Activated naive CD4-positive, alpha-beta T cell (primary cell): ENCODE results near the gene MED12L.
"Not testable (repeated sequence)": the region's sequence is repeated elsewhere in the genome, so short reads cannot be mapped to it uniquely, and the experiment has no call there.

Experiments
- DNase-seq, 4 experiments: peaks; one replicate each; lab custom pipeline; 2025; lab: John Stamatoyannopoulos, UW

MED12L gene

DNA sequence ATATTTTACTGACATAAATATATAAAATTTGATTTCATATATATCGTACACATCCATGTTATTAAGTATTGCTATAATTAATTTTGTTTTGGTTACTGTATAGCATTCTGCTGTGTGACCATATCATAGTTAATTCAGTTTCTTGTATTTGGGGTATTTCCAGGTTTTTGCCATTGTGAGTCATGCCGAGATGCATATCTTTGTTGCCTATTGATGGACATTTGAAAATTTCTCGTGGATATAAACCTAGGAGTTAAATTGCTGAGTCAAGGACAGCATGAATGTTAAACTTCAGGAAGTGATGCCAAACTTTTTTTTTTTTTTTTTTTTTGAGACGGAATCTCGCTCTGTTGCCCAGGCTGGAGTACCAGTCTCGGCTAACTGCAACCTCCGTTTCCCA lies 151.3 kb downstream of the MED12L start:
- DNase-seq: no peak

DNA sequence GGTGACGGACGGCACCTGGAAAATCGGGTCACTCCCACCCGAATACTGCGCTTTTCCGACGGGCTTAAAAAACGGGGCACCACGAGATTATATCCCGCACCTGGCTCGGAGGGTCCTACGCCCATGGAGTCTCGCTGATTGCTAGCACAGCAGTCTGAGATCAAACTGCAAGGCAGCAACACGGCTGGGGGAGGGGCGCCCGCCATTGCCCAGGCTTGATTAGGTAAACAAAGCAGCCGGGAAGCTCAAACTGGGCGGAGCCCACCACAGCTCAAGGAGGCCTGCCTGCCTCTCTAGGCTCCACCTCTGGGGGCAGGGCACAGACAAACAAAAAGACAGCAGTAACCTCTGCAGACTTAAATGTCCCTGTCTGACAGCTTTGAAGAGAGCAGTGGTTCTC lies 156.5 kb downstream of the MED12L start:
- DNase-seq: not testable (repeated sequence)

DNA sequence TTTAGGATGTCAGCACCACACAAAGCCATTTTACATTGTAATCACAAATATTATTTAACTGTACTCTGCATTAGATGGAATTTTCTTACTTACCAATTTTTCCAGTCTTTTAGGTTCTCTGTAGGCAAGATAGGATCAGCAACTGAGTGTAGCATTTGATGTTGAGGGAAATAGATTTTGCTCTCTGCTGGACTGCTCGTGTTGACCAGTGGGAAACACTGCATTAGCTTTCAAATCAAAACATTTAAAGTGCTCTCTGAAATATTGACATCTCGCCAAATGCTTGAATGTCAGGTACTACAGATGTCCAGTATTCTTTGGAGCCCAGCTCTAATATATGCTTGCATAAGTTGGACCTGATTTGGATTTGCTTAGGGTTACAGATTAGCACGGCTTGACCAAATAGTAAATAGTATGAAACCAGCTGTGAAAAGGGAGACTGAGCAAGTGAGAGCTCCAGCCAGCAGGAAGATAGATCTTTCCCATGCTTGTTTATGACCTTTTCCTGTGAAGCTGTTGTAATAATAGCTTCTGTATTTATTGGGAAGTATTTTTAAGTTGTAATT lies 163.4 kb downstream of the MED12L start:
- DNase-seq: no peak

DNA sequence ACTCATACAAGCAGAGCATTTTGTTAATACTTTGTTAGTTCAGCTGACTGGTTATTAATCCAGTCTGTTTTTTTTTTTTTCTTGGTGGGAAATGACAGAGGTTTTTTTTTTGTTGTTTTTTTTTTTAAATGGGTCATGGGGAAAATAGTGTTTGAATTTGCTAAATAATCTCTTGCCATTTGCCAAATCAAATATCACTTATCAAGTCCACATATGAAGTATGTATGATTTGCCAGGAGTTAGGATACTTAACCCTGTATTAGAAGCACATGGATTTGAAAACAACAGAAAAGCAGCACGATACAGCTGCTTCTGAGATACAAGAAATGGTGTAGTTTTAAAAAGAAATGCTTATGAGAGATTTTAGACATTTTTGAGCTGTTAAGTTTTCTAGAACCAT lies 171.3 kb downstream of the MED12L start:
- no peak for DNase-seq

DNA sequence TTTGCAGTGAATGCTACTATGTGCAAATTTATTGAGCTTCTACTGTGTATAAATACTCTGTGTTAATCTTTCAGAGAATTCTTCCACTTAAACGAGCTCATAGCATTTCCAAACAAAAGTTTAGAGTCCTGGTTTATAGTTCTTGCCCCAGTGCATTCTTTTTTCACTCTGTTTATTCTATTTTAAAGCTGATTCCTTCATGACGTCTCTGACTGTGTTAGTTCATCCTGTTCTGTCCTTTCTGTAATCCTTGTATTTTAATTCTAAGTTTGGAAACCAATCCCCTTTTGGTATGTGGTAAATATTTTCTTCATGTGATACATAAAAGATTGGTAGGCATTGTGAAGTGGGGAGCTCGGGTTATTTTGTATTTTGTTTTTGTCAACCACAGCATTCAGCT lies 174.2 kb downstream of the MED12L start:
- DNase-seq: no peak

DNA sequence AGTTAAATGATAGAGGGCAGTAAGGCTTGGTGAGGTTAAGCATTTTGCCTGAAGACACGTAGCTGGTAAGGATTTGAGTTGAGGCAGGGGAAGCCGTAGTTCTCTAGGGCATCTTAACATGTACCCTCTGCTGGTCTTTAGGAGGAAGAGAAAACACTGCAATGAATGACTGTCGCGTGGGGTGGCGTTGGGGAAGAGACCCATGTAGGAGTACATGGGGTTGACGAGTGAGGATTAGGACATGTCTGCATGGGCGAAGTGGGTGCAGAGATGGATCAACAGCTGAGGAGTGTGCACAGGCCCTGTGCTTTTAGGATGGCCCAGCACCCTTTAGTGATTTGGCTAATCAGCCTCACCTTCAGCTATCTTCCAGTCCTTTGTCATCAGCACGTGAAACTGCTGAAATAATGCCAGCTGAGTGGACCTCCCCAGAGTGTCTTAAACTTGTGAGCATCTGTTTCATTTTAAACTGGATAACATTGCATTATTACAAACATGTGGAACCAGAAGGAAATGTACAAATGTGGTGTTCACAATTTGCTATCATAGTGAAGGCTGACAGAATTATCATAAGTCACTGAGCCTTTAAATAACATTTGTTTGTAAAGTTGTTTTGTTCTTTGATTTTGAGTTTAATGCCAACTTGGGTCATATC lies 177.5 kb downstream of the MED12L start:
- no peak for DNase-seq

DNA sequence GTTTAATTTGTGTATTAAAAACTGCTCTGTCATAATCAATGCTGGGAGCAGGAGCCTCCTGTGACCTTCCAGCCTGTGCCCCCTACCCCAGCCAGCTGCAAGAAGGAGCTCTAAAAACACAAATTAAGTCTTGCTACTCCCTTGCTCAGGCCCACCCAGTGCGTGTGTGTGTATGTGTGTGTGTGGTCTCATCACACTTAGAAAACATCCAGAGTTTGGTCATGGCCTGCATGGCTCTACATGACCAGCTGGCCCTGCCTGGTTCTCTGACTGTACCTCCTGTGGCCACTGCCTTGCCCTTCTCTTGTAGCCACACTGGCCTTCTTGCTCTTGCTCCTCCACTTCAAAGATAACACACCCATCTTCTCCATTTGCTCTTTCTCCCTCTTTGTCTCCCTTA lies 179.1 kb downstream of the MED12L start:
- no peak for DNase-seq

DNA sequence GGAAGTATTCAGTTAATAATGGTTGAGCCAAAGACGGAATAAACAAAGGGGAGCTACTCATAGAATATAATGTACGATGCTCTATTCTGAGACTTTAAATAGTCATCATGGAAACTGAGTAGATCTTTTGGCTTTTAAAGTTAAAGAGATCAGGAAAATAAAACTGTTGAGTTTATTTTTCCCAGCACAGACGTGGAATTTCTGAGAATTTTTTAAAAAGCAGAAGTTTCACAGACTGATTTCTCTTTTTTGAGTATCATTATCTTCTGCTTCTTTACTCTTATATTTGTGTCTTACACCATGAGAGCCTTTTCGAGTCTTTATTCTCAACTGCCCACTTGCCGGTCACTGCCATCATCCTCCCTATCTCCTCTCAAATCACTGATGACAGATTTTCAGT lies 179.7 kb downstream of the MED12L start:
- DNase-seq: no peak

DNA sequence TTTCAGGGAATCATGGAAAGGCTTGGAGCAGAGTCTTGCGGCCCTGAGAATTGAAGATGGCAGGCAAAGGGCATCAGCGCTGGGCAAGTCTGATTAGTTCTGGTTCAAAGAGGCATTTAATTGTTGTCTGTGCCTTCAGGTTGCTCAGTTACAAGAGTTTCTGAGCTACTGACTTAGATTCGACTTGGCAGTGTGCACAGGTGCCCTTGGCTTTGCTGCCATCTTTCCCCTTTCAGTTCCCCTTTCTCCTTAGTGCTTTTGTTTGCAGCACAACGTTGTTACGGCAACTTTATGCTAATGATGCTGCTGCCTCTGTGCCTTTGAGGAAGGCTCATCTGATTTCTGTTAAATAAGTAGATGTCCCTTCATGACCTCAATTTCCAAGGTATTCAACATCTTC lies 180.4 kb downstream of the MED12L start:
- no peak for DNase-seq

DNA sequence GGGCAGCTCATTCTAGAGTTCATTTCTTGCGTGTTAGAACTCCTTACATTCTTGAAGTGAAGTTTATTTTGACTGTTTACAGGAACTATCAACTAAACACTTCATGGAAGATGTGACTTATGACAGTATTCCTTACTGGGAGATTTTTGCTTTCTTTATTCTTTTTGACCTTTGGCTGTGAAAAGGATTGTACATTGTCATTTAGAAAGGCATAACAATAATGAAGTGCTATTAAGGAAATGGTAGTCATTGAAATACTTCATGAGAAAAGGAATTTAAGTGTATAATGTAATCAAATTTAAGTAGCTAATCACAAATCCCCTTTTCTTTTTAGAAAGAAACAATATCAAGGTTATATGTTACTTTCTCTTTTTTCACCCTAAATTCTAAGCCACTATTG lies 181.6 kb downstream of the MED12L start:
- no peak for DNase-seq

DNA sequence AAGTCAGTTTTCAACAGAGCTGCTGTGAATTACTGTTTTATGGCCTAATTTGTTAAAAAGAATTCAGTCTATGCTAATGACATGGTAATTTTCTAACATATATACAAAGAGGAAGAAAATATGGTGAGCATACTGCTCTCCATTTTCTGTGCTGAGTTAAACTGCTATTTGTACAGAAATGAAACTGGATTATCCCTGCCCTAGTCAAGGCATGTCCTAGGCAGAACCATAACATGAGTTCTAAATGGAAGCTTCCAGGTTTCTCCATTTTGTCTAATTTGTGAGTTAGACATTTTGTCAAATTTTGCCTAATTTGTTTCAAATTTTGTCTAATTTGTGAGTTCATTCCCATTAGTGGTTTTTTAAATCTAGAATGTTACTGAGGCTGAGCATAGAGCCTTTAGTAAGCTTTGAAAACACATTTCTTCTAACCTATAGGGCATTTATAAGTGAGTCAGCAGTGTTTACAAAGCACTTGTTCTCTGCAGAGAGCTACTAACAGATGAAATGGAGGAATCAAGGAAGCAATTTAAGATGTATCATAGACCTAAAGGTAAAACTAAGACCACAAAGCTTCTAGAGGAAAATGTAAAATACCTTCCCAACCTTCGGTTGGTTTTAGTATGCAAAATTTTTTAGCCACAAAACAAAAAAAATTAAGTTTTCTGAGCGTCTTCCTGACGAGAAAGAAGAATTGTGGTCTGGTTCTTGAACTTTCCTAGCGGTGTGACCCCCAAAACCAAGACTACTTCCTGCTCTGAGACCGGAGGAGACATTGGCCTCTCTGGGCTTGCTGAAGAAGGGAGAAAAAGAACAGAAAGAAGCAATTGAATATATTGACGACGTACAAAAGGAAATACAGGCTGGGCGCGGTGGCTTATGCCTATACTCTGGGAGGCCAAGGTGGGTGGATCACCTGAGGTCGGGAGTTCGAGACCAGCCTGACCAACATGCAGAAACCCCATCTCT lies 183.1 kb downstream of the MED12L start:
- peak in 1 of 4 experiments; percentile 3 for DNase-seq

DNA sequence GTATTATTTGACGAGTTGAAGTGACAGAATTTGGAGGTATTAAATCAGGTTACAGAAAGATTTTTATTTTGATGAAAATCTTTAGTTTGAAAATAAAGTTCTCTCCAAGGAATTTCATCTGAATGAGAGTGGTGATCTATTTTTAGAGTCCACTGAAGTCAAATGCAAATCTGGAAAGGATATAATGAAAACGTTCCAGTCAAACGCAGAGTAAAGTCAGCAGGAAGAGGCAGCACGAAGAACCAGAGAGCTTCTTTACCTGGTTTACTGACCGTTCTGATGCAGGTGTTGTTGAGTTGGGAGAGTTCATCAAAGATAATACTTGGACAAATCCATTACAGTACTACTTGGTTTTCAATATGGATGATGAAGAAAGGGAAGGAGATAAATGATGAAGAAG lies 184.2 kb downstream of the MED12L start:
- no peak for DNase-seq

DNA sequence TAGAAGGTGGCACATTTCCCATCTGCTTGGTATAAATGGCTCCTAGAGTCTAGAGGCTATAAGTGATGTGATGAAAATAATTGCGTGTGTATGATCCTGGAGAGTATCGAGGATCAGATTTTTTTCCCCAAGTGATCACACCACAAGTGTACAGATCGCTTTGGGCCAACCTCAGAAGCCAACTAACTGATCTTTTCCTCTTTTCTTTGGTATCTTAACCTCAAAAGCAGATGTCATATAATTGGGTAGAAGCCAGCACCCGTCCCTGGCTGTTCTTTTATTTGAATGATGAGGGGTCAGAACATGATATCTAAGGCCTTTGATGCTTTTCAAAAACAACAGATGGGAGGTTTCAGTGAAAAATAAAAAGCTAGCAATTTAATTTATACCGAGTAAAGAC lies 189.6 kb downstream of the MED12L start:
- DNase-seq: no peak

DNA sequence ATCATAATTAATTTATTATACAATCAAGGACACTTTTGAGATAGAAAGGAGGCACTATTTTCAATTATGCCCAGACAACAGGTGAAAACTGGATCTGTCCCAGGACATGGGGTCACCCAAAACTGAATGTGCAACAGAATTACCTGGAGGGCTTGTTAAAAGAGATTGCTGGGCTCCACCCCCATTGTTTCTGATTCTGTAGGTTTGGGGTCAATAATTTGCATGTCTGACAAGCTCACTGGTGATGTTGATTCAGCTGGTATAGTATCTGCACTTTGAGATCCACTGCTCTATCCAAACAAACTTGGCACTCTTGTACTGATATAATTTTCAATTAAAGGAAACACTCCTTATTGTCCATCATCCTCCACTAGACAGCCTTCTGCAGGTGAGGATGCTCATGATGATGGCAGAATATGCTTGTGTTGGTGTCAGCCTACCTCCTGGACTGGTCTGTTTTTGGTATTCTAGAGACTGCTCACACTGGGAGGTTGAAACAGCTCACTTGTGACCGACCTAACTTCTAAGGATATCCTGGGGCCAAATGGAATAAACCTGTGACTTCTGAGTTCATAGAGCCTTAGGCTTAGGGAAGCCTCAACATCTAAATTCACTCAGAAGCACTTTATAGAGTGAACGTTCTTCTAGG lies 190.7 kb downstream of the MED12L start:
- no peak for DNase-seq

DNA sequence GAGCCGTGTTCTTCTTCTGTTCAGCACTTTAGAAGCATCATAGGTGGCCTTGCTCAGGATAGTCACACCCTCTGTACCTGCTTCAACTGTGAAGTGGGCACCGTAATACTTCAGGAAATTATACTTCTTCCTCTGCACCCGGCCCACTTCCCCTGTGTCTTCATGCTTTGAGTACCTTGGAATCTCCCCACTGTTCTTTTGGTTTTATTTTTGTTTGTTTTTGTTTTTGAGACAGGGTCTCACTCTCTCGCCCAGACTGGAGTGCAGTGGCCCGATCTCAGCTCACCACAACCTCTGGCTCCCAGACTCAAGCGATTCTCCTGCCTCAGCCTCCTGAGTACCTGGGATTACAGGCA lies 191.2 kb downstream of the MED12L start:
- DNase-seq: no peak

DNA sequence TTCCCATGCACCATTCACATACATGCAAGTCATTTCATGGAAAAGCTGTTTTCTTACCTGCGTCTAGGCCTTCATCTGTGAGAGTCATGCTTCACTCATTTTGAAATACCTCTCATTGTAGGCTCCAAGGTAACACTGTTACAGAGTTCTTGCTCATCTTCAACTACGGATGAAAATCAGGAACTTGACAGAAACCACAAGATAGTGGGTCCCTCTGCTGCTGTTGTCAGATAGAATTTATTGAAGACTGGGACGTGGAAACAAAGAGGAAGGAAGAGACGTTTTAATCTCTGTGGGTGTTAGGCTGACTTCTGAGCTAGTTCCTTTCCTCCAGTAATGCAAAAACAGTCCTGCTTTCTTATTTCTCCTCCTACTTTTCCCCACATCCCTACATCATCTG lies 192.8 kb downstream of the MED12L start, which contains the start of gene P2RY14:
TSS of gene P2RY14 (minus strand) at position 313 of the 400 bp plus-strand sequence. CDS start 64,226 bp downstream, outside the sequence.
- no peak for DNase-seq

DNA sequence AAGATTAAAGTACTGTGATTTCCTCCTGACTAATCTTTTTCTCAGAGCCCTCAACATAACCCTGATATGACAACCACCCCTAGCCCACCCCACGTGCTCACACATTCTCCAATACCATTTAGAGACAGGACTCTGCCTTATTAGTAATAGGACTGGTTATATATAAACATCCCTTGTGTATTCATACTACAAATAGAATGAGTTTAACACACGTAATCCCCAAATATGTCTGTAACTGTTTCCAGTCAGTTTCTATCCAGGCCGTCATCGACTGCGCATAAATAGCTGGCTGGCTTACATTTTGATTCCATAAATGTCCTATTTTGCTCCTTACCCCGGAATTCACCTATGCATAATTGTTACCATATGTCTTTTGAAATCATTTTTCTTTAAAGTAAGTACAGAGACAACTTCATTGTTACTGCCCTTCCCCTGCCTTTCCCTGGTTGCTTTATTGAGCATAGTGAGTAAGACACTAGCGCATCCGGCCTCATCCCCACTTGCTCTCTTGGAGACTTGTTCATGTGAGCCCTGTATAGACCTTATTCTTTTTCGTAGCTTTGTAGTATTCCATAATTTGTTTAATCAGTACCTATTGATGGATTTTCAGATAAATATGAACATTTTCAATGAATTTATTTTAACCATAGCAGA lies 196.3 kb downstream of the MED12L start:
- DNase-seq: no peak

DNA sequence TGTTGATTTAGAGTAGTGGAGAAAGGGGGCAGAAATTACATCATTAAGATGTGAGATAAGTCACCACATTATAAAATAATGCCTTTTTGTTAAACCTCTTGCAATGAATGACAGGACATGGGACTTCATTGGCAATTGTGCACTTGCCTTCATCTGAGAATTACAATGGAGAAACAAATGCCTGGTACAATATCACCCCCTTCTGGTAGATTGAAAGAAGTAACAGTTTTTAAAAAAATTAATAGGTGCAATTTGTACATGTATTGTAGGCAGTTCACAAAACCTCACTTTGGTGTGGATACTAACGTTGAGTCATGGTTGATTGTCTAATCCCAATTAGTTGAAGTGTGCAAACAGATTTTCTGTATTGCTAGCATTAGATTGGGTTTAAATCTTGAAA lies 197.5 kb downstream of the MED12L start:
- no peak for DNase-seq

DNA sequence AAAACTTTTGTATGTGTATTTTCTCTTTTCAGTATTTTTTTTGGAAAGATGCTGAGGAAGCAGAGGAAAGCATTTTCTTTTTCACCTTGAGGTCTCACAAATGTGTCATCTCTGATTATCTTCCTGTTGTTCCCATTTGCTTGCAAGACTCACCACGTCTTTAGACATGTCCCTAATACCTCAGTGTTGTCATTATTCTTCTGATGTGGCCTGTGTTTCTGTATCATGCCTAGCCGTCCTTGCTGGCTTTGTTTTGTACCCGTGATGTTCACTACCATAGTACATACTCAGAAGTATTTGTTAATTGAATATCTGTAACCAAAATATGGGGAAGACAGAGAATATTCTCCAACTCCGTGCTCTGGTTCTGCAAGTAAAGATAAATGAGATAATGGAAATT lies 197.9 kb downstream of the MED12L start:
- DNase-seq: no peak

DNA sequence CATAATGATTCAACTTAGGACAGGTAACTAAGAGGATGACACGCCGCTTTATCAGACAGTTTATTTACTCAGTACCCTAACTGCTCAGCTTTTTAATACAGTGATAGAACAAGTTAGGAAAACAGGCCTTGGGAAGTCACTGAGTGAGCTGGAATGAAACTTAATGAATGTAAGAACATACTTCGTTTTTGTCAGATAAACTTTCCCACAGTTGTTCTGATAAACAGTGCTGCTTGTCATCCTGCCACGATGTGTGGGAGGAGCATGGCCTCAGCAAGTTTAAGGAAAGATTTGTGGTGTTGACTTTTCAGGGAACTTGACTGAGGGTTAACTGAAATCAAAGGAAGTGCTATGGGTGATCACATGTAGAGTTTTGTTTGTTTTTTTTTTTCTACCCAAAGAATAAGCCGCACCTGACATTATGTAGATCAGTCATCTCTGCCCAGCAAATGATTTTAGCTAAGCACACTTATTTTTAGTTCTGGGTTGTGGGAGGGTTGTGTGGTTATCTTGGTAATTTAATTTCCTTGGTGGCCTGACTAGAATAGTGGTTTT lies 198.5 kb downstream of the MED12L start:
- no peak for DNase-seq

DNA sequence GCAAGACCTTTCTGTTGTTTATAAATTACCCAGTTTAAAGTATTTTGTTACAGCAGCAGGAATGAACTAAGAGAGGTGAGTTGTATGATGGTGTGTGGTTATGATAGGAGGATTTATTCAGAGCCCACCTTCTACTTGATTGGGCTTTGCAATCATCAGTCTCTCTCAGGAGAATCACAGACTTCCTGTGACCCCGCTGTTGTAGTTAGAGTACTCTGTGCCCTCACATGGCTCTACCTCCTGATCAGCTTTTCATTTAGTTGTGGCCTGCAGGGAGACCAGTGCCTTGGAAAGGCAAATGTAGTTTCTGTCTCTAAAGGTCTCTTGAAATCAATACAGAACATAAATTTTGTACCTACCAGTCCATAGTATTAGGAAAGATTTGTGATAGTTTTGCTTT lies 200.5 kb downstream of the MED12L start:
- DNase-seq: no peak

DNA sequence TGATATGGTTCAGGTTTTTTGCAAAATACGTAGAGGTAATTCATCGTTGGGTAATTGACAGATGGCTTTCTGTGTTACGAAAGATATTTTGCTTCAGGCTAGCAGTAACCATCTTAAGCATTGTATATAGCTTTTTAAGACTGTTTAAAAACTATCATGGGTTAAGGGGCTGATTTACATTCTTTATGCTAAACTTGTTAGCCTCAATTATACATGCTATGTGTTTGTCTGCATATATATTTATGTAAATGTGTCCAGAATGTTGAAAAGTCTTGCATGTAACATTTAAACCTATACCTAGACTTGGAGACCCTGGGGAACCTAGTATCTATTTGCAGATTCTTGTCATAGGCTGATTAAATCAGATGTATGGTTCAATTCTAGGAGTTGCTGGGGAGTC lies 204.0 kb downstream of the MED12L start:
- no peak for DNase-seq
